SU-DHL-6 (cell line): ENCODE results near the gene PTCH1.

Experiments
- H2AFZ ChIP-seq: fragments of 200-600 bp; sonication (generic); 2 replicates; pipeline ENCODE4 v1.6.1; 2014; ENCODE audit warnings: low read depth, mild to moderate bottlenecking, moderate library complexity, mixed read lengths, antibody characterized with exemption, low read length; ENCODE audit not compliant: severe bottlenecking
- H3F3A ChIP-seq: fragments of 200-600 bp; shearing (Covaris generic); 2 replicates; pipeline ENCODE4 v1.6.0; 2016; ENCODE audit warnings: antibody characterized with exemption, mild to moderate bottlenecking; ENCODE audit not compliant: insufficient read depth
- H3K27ac ChIP-seq: fragments of 200-600 bp; sonication (generic); 2 replicates; pipeline ENCODE4 v1.5.1; 2016; ENCODE audit warnings: low read depth, mild to moderate bottlenecking, low read length, moderate library complexity, mixed read lengths
- H3K27me3 ChIP-seq: fragments of 200-600 bp; sonication (generic), shearing (Covaris generic); 2 replicates; pipeline ENCODE4 v1.6.0; 2014; ENCODE audit warnings: mild to moderate bottlenecking, low read length
- H3K36me3 ChIP-seq: fragments of 200-600 bp; sonication (generic); 2 replicates; pipeline ENCODE4 v1.6.1; 2014; ENCODE audit warnings: mild to moderate bottlenecking, low read length, mixed read lengths
- H3K4me2 ChIP-seq: fragments of 300-600, 200-600 bp; shearing (Covaris generic), sonication (generic); 2 replicates; pipeline ENCODE4 v1.6.0; 2014; ENCODE audit warnings: low read length, low read depth, mild to moderate bottlenecking; ENCODE audit not compliant: poor library complexity, severe bottlenecking
- H3K4me3 ChIP-seq: fragments of 200-600 bp; sonication (generic); 2 replicates; pipeline ENCODE4 v1.5.1; 2014; ENCODE audit warnings: antibody characterized with exemption, low read length, mild to moderate bottlenecking, mixed read lengths; ENCODE audit not compliant: insufficient read depth, poor library complexity, severe bottlenecking
- H3K79me2 ChIP-seq: fragments of 200-600 bp; sonication (generic); 2 replicates; pipeline ENCODE4 v1.6.1; 2014; ENCODE audit warnings: mild to moderate bottlenecking, low read length, moderate library complexity; ENCODE audit not compliant: insufficient read depth
- H3K9ac ChIP-seq: fragments of 200-600 bp; sonication (generic); 2 replicates; pipeline ENCODE4 v1.7.0; 2014; ENCODE audit warnings: mild to moderate bottlenecking, low read length
- H3K9me2 ChIP-seq: fragments of 200-600 bp; sonication (generic); replicated peaks from 2 replicates; pipeline ENCODE4 v1.6.1; 2014; ENCODE audit warnings: low read length; ENCODE audit not compliant: insufficient read depth
- H3K9me3 ChIP-seq: fragments of 200-600 bp; sonication (generic); 2 replicates; pipeline ENCODE4 v1.6.1; 2014; ENCODE audit warnings: low read length, mixed read lengths; ENCODE audit not compliant: insufficient read depth
- H4K20me1 ChIP-seq: fragments of 200-600 bp; sonication (generic); 2 replicates; pipeline ENCODE4 v1.6.1; 2014; ENCODE audit warnings: low read depth, mild to moderate bottlenecking, antibody characterized with exemption, low read length, moderate library complexity, mixed read lengths
- EZH2phosphoT487 ChIP-seq: fragments of 200-600 bp; sonication (generic), shearing (Covaris generic); conservative IDR thresholded peaks from 2 replicates; pipeline ENCODE4 v1.6.1; 2018; ENCODE audit warnings: mild to moderate bottlenecking, antibody characterized with exemption, low read length, moderate library complexity, mixed read lengths
- TF ChIP-seq, protein P1 (sequence below): fragments of 200-600 bp; sonication (generic); IDR thresholded peaks from one replicate; pipeline ENCODE4 v1.5.1; 2017; ENCODE audit warnings: antibody characterized with exemption, mild to moderate bottlenecking, low read length, moderate library complexity; ENCODE audit not compliant: insufficient read depth, poor library complexity, severe bottlenecking

Gene PTCH1

GRCh38 chr9:95431286-95431685, 85.5 kb downstream of the PTCH1 start:
- peaks cover 10% of the 10 kb centered on the region; the same call in 1 of the 2 replicates for H3K9me3 ChIP-seq
- no peak overlapping the region for H3K27ac ChIP-seq
- H3K27me3 ChIP-seq, result no peaks in the 10 kb centered on the region
- H3K4me3 ChIP-seq, result no peak overlapping the region
- no peaks in the 10 kb centered on the region; the same call in 1 of the 2 replicates for H3F3A ChIP-seq
- TF ChIP-seq, protein P1, sequence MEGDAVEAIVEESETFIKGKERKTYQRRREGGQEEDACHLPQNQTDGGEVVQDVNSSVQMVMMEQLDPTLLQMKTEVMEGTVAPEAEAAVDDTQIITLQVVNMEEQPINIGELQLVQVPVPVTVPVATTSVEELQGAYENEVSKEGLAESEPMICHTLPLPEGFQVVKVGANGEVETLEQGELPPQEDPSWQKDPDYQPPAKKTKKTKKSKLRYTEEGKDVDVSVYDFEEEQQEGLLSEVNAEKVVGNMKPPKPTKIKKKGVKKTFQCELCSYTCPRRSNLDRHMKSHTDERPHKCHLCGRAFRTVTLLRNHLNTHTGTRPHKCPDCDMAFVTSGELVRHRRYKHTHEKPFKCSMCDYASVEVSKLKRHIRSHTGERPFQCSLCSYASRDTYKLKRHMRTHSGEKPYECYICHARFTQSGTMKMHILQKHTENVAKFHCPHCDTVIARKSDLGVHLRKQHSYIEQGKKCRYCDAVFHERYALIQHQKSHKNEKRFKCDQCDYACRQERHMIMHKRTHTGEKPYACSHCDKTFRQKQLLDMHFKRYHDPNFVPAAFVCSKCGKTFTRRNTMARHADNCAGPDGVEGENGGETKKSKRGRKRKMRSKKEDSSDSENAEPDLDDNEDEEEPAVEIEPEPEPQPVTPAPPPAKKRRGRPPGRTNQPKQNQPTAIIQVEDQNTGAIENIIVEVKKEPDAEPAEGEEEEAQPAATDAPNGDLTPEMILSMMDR, result no peak
- no peak for TF ChIP-seq EZH2phosphoT487
- no peaks in the 10 kb centered on the region for H3K79me2 ChIP-seq
- H3K4me2 ChIP-seq, result no peak overlapping the region
- H3K36me3 ChIP-seq, result no peaks in the 10 kb centered on the region
- H4K20me1 ChIP-seq, result no peaks in the 10 kb centered on the region
- no peak overlapping the region for H3K9ac ChIP-seq
- no peak overlapping the region for H2AFZ ChIP-seq
- H3K9me2 ChIP-seq, result no peaks in the 10 kb centered on the region

DNA sequence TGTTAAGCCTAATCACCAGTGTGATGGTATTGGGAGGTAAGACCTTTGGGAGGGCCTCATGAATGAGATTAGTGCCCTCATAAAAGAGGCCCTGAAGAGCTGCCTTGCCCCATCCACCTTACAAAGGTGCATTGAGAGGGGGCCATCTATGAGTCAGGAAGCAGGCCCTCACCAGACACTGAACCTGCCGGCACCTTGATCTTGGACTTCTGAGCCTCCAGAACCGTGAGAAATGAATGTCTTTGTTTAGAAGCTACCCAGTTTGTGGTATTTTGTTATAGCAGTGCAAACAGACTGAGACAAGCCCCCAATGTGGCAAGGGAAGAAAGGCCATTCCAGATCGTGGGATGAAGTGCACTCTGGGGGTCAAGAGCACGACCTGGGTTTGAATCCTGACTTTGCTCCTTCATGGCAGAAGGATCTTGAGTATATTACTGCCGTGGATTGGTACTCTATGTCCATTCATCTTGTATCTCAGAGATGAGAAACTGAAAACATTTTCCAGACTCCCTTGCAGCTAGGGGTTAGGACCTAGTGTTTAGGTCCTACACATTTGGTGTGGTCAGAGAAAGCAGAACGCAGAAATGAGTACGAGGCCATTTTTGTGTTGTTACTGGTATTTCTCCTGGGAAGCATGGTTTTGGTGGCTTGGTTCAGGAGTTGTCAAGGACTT, 86.7 kb downstream of the PTCH1 start:
- no peaks in the 10 kb centered on the region for H3K79me2 ChIP-seq

DNA sequence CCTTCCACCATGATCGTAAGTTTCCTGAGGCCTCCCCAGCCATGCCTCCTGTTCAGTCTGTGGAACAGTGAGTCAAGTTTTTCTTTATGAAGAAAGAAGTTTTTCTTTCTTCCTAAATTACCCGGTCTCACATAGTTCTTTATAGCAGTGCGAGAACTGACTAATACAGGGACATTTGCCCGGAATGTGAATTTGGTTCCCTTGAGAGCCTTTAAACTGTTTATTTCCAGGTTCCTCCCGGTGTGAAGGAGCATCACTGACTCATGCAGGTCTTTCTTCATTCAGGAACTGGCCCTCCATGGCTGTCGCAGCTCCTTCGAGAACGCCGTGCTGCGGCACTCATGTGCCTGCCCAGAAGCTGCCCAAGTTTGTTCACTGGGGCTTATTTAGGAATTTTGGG, 87.7 kb downstream of the PTCH1 start:
- TF ChIP-seq, protein P1, result no peak
- no peak for TF ChIP-seq EZH2phosphoT487
- Histone ChIP-seq H3K9me3 (peaks cover 10% of the 10 kb centered on the region; the same call in 1 of the 2 replicates), H4K20me1 (no peaks in the 10 kb centered on the region), H3K79me2 (no peaks in the 10 kb centered on the region), H3K9me2 (no peaks in the 10 kb centered on the region), H3K27me3 (no peaks in the 10 kb centered on the region), H3K27ac (no peak overlapping the region), H3F3A (no peaks in the 10 kb centered on the region; the same call in 1 of the 2 replicates), H3K9ac (no peak overlapping the region), H3K4me3 (no peak overlapping the region), H3K36me3 (no peaks in the 10 kb centered on the region), H2AFZ (no peak overlapping the region), H3K4me2 (no peak overlapping the region)

More for the DNA sequence above, 86.7 kb downstream of the PTCH1 start:
- Histone ChIP-seq H3F3A (no peaks in the 10 kb centered on the region; the same call in 1 of the 2 replicates), H3K4me2 (no peak overlapping the region), H3K4me3 (no peak overlapping the region), H3K9me3 (peaks cover 10% of the 10 kb centered on the region; the same call in 1 of the 2 replicates), H3K27ac (no peak overlapping the region), H3K9me2 (no peaks in the 10 kb centered on the region), H3K9ac (no peak overlapping the region), H3K27me3 (no peaks in the 10 kb centered on the region), H2AFZ (no peak overlapping the region), H3K36me3 (no peaks in the 10 kb centered on the region), H4K20me1 (no peaks in the 10 kb centered on the region)
- TF ChIP-seq, protein P1, result no peak
- TF ChIP-seq EZH2phosphoT487, result no peak
